Progenitor cell of endocrine pancreas (in vitro differentiated cells): ENCODE measurements around the gene B3GALT5. TPM values are rescaled to one million over a fixed set of nuclear protein-coding genes. Genes with fewer than 3 reads are reported as not detected.

ENCODE experiments used
- DNase-seq: peaks from one replicate; pipeline ENCODE4 v3.0.0; 2021; ENCODE audit warnings: low spot score; ENCODE audit not compliant: unreplicated experiment
- H3K27ac Mint-ChIP-seq: 2 replicates; pipeline ENCODE4 v1.8.0; 2021; ENCODE audit warnings: mild to moderate bottlenecking, moderate library complexity, mixed read lengths
- H3K27me3 Mint-ChIP-seq: 2 replicates; pipeline ENCODE4 v1.8.0; 2021; ENCODE audit warnings: mixed read lengths
- H3K36me3 Mint-ChIP-seq: 2 replicates; pipeline ENCODE4 v1.8.0; 2022; ENCODE audit warnings: mixed read lengths; ENCODE audit not compliant: insufficient read depth
- H3K4me1 Mint-ChIP-seq: 2 replicates; pipeline ENCODE4 v1.8.0; 2021; ENCODE audit warnings: low read depth, mixed read lengths
- H3K4me3 Mint-ChIP-seq: 2 replicates; pipeline ENCODE4 v1.8.0; 2021; ENCODE audit warnings: low read depth, mild to moderate bottlenecking, moderate library complexity, mixed read lengths
- H3K9me3 Mint-ChIP-seq: 2 replicates; pipeline ENCODE4 v1.8.0; 2021; ENCODE audit warnings: low read depth, mixed read lengths
- total RNA-seq: library from RNA; stranded (reverse); gene quantifications from 2 replicates; pipeline ENCODE4 v1.2.1, GENCODE V29; 2021
- TF ChIP-seq, protein P1 (sequence below): fragments of 200-600 bp; sonication (generic); IDR thresholded peaks from one replicate; pipeline ENCODE4 v1.5.0; 2021; ENCODE audit warnings: antibody characterized with exemption, mild to moderate bottlenecking; ENCODE audit not compliant: unreplicated experiment

B3GALT5 gene
- total RNA-seq, 1 donor from 2014 or later = 0.86 TPM

DNA sequence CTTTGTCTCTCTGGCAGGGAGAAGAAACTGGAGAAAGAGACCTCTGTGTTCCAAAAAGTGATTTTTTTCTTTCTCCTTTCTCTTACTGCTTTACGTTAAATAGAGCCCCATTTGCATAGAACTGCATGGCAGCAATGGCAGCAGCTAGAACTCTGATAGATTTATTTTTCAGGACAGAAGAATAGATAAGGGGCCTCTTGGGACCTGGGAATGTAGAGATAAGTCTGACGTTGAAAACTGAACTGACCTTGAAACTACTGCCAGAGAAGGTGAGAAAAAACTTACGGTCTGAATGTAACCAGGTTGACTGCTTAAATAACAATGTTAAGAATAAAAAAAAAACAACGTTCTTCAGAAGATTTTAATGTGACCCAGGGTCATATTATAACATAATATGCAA, 25.4 kb upstream of the B3GALT5 start:
- no peak for DNase-seq
- no peaks in the 10 kb centered on the region for H3K27me3 Mint-ChIP-seq
- H3K4me1 Mint-ChIP-seq = peaks cover 1% of the 10 kb centered on the region
- H3K9me3 Mint-ChIP-seq = peaks cover 12% of the 10 kb centered on the region
- peaks cover 3% of the 10 kb centered on the region for H3K36me3 Mint-ChIP-seq
- H3K4me3 Mint-ChIP-seq = no peak overlapping the region
- TF ChIP-seq, protein P1, sequence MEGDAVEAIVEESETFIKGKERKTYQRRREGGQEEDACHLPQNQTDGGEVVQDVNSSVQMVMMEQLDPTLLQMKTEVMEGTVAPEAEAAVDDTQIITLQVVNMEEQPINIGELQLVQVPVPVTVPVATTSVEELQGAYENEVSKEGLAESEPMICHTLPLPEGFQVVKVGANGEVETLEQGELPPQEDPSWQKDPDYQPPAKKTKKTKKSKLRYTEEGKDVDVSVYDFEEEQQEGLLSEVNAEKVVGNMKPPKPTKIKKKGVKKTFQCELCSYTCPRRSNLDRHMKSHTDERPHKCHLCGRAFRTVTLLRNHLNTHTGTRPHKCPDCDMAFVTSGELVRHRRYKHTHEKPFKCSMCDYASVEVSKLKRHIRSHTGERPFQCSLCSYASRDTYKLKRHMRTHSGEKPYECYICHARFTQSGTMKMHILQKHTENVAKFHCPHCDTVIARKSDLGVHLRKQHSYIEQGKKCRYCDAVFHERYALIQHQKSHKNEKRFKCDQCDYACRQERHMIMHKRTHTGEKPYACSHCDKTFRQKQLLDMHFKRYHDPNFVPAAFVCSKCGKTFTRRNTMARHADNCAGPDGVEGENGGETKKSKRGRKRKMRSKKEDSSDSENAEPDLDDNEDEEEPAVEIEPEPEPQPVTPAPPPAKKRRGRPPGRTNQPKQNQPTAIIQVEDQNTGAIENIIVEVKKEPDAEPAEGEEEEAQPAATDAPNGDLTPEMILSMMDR = no peak
- H3K27ac Mint-ChIP-seq = no peak overlapping the region

DNA sequence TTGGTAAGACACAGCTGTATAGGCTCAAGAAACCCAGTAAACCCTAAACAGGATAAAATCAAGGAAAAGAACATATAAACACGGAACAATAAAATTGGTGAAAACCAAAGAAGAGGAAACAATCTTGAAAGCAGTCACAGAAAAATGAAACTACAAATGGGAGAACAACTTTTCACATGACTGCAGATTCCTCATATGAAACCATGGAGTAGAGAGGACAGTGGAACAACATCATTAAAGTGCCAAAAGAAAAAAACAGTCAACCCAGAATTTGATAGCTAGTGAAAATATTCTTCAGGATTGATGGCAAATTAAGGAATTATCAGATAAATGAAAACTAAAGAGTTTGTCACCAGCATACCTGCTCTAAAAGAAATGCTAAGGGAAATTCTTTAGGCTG, 23.9 kb upstream of the B3GALT5 start:
- H3K4me3 Mint-ChIP-seq = no peak overlapping the region

DNA sequence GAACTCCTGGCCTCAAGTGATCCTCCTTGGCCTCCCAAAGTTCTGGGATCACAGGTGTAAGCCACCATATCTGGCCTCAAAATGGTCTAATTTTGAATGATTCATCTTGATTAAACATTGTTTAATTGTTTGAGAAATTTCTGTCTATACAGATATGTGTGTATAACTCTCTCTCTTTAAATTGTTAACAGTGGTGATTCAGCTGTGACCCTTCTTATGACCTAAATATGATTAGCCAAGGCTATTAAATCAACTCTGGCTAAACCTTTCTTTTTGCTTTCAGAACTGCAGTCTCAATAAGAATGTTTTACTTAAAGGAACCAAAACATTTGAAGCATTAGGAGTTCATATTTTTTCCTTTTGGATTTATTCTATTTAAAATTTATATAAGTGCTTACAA, 19.2 kb upstream of the B3GALT5 start:
- peaks cover 3% of the 10 kb centered on the region for H3K36me3 Mint-ChIP-seq
- peaks cover 3% of the 10 kb centered on the region for H3K27me3 Mint-ChIP-seq
- DNase-seq = no peak
- TF ChIP-seq, protein P1 = no peak
- peaks cover 8% of the 10 kb centered on the region for H3K9me3 Mint-ChIP-seq
- H3K27ac Mint-ChIP-seq = no peak overlapping the region
- H3K4me1 Mint-ChIP-seq = peaks cover 1% of the 10 kb centered on the region
- no peak overlapping the region for H3K4me3 Mint-ChIP-seq

More for the DNA sequence above, 23.9 kb upstream of the B3GALT5 start:
- Mint-ChIP-seq H3K9me3 (peaks cover 12% of the 10 kb centered on the region), H3K27ac (no peak overlapping the region), H3K4me1 (peaks cover 1% of the 10 kb centered on the region), H3K36me3 (peaks cover 3% of the 10 kb centered on the region), H3K27me3 (no peaks in the 10 kb centered on the region)
- no peak for DNase-seq
- TF ChIP-seq, protein P1 = no peak

DNA sequence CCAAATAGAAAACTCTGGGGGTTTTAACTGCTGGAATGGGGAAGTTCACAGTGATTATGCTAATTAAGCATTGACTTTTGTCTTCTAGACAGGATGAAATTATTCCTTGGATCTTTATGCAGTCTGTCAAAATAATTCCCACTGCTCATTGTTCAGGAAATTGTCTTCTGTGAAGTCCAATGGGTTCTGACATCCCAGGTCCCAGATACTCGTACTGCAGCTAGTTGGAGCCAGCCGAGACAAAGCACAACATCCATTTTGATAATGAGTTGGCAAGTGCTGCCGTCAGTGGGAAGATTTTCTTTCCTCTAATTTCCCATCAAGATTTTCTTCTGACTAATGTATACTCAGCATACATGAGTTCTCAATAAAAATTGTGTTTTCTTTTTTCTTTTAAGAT, 17.3 kb upstream of the B3GALT5 start:
- peaks cover 1% of the 10 kb centered on the region for H3K4me1 Mint-ChIP-seq
- H3K4me3 Mint-ChIP-seq = no peak overlapping the region
- peaks cover 3% of the 10 kb centered on the region for H3K9me3 Mint-ChIP-seq
- DNase-seq = no peak
- TF ChIP-seq, protein P1 = no peak
- H3K27me3 Mint-ChIP-seq = peaks cover 3% of the 10 kb centered on the region
- H3K36me3 Mint-ChIP-seq = no peaks in the 10 kb centered on the region
- no peak overlapping the region for H3K27ac Mint-ChIP-seq

DNA sequence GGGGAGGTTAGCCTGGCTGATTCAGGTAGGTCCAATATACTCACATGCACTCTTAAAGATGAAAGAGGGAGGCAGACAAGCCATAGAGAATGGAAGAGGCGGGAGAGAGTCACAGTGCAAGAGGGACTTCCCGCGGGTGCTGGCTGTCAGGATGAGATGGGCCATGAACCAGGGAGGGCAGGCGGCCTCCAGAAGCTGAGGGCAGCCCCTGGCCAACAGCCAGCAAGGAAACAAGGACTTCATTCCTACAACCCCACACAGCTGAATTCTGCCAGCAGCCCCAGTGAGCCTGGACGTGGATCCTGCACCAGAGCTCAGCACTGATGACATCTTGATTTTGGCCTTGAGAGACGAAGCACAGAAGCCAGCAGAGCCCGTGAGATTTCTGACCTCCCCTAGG, 15.1 kb upstream of the B3GALT5 start:
- peaks cover 3% of the 10 kb centered on the region for H3K9me3 Mint-ChIP-seq
- no peaks in the 10 kb centered on the region for H3K4me1 Mint-ChIP-seq
- peaks cover 11% of the 10 kb centered on the region for H3K27me3 Mint-ChIP-seq
- H3K27ac Mint-ChIP-seq = no peak overlapping the region
- H3K36me3 Mint-ChIP-seq = no peaks in the 10 kb centered on the region
- H3K4me3 Mint-ChIP-seq = no peak overlapping the region
- TF ChIP-seq, protein P1 = no peak
- DNase-seq = no peak
